ENCODE results near the gene RPRD1B.

The RPRD1B gene

GRCh38 chr20:38138086-38138778 lies 104.7 kb downstream of the RPRD1B start:
- no peak for DNase-seq

- no peak for DNase-seq
Measured at GRCh38 chr20:38139156-38139912, 105.8 kb downstream of the RPRD1B start.

- DNase-seq: no peak
Measured at GRCh38 chr20:38139977-38140753, 106.6 kb downstream of the RPRD1B start.

GRCh38 chr20:38141204-38141888 lies 107.8 kb downstream of the RPRD1B start:
- no peak for DNase-seq
